GM12874 (cell line): ENCODE results near the gene PPM1K.

Source experiments
- CTCF ChIP-seq: IDR thresholded peaks from 2 replicates; pipeline ENCODE4 v1.5.1; 2011; ENCODE audit warnings: low read depth, mild to moderate bottlenecking, control low read depth, low read length, moderate library complexity; ENCODE audit not compliant: insufficient read depth

The PPM1K gene

GRCh38 chr4:88226143-88226542 lies 58.2 kb downstream of the PPM1K start:
- no peak for TF ChIP-seq CTCF

GRCh38 chr4:88225232-88226105 lies 58.9 kb downstream of the PPM1K start:
- TF ChIP-seq CTCF = no peak

DNA sequence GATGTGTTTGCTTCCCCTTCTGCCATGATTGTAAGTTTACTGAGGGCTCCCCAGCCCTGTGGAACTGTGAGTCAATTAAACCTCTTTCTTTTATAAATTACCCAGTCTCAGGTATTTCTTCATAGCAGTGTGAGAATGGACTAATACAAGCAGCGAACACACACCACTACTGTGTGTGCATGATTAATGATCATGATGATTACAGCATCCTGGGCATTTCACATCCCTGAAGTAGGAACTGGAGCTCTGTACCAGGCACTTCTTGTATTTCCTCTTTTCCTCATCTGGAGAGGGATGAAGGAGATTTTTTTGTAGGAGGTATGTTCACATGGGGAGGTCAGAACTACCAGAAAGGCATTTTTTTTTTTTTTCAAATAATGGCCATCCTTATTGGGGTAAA lies 60.8 kb downstream of the PPM1K start:
- TF ChIP-seq CTCF = no peak

DNA sequence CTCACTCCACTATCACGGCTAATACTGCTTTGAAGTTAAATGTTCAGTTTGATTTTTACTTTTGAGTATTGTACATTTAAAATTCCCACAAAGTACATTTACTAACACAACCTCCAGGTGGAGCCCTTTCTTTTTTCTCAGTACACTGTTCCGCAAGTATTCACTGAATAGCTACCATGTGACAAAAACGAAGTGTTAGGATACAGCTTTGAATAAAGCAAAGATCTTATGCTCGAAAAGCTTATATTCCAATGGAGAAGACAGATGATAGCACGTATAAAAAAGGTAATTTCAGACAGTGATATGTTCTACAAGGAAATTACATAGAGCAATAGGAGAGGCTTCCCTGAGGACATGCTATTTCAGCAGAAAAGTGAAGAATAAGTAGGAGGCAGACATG lies 65.3 kb downstream of the PPM1K start:
- 0 out of 2 replicates have a peak, but pooled peaks have one; percentile 6 for TF ChIP-seq CTCF

DNA sequence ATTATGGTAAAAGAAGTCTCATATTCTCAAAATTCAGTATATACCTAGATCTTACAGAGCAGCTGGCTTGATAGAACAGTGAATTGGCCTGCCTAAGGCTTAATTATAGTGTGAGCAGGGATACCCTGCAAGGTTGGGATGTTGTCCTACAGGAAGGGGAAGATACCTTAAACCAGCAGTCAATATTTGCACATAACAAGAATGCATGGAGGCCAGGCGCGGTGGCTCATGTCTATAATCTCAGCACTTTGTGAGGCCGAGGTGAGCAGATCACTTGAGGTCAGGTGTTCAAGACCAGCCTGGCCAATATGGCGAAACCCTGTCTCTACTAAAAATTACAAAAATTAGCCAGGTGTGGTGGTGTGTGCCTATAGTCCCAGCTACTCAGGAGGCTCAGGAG lies 67.2 kb downstream of the PPM1K start:
- TF ChIP-seq CTCF = no peak

DNA sequence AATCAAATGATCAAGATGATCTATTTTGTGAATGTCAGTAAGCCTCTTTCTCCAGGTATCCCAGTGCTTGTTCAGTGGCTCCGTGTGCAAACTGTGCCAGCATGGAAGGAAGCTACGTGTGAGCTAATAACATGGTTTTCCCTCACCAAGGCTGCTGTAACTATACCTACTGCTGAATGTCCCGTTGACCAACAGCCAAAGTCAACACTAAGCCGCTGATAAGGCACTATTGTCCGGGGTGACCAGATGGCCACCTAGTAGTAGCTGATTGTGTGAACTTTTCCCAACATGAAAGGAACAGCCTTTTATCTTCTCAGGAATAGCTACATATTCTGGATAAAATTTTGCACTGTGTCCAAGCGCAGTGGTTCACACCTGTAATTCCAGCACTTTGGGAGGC lies 68.0 kb downstream of the PPM1K start:
- no peak for TF ChIP-seq CTCF

DNA sequence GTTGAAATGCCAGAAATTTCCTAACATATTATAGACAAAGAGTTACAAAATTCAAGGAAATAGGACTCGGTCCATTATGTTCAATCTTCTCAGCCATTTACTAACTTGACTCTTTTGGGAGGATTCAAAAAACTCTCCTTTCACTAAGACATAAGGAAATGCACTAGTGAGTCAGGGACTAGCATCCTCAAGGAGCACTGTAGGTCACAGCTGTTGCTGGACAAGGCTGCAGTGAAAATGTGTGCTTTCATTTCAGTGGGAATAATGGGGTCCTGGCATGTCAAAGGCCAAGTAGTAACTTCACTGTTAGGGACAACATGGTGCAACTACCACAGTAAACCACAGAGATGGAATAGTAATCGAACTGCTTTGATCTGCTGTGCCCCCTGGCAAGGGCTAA lies 69.0 kb downstream of the PPM1K start:
- no peak for TF ChIP-seq CTCF
